GM19372 (cell line): ENCODE results near the gene ABHD4.
"Not testable (repeated sequence)": the region's sequence is repeated elsewhere in the genome, so short reads cannot be mapped to it uniquely, and the experiment has no call there.

Experiments used
- ATAC-seq: cut with Tn5 transposase; IDR thresholded peaks from one replicate; pipeline ENCODE4 v1.9.1; 2021; ENCODE audit warnings: mild to moderate bottlenecking, low read depth, moderate library complexity; ENCODE audit not compliant: unreplicated experiment

Gene ABHD4

GRCh38 chr14:22598099-22598895, at the start of gene ABHD4:
ABHD4 (plus strand) TSS chr14:22598300; CDS start chr14:22598307, 7 bp downstream.
- peak; percentile 79 for ATAC-seq

DNA sequence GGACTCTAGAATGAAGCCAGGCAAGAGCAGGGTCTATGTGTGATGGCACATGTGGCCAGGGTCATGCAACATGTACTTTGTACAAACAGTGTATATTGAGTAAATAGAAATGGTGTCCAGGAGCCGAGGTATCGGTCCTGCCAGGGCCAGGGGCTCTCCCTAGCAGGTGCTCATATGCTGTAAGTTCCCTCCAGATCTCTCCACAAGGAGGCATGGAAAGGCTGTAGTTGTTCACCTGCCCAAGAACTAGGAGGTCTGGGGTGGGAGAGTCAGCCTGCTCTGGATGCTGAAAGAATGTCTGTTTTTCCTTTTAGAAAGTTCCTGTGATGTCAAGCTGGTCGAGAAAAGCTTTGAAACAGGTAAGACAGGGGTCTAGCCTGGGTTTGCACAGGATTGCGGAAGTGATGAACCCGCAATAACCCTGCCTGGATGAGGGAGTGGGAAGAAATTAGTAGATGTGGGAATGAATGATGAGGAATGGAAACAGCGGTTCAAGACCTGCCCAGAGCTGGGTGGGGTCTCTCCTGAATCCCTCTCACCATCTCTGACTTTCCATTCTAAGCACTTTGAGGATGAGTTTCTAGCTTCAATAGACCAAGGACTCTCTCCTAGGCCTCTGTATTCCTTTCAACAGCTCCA, 48.7 kb upstream of the ABHD4 start:
- ATAC-seq, result no peak

DNA sequence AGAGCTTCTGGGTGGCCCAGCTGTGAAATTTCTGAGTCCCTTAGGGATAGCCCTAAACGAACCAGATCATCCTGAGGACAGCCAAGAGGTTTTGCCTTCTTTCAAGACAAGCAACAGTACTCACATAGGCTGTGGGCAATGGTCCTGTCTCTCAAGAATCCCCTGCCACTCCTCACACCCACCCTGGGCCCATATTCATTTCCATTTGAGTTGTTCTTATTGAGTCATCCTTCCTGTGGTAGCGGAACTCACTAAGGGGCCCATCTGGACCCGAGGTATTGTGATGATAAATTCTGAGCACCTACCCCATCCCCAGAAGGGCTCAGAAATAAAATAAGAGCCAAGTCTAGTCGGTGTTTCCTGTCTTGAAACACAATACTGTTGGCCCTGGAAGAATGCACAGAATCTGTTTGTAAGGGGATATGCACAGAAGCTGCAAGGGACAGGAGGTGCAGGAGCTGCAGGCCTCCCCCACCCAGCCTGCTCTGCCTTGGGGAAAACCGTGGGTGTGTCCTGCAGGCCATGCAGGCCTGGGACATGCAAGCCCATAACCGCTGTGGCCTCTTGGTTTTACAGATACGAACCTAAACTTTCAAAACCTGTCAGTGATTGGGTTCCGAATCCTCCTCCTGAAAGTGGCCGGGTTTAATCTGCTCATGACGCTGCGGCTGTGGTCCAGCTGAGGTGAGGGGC, 48.0 kb upstream of the ABHD4 start:
- peak; percentile 68 for ATAC-seq

GRCh38 chr14:22551605-22551997, 46.5 kb upstream of the ABHD4 start:
- no peak for ATAC-seq

- ATAC-seq, result no peak
Measured at GRCh38 chr14:22552001-22552826, 45.9 kb upstream of the ABHD4 start.

DNA sequence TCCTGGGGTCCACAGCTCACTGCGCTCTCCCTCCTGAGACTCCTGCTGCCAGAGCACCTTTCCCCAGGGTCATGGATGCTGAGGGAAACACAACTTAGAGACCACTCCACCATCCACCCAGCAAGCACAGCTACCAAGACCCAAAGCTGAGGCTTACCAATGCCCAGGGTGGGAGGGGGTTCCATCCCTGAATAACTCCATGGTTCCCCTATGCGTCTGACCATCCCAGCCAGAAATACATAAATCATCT, 45.3 kb upstream of the ABHD4 start:
- ATAC-seq, result no peak

DNA sequence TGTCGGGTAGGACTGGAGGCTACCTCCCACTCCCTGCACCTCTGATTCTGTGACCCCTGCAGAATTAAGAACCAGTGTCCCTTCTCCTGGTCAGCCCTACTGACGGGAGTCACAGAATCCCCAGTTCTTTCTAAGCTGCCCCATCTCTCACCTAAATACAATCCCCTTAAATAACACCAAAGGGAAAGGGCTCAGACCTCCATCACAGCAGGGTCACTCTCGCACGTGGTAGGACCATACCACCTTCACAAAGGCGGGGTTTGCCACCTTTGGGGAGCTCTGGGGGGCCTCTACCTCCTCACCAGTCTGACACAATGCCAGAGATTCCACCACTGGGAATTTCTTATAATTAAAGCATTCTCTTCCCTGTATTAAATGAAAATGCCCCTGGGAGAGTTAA, 44.7 kb upstream of the ABHD4 start:
- no peak for ATAC-seq

DNA sequence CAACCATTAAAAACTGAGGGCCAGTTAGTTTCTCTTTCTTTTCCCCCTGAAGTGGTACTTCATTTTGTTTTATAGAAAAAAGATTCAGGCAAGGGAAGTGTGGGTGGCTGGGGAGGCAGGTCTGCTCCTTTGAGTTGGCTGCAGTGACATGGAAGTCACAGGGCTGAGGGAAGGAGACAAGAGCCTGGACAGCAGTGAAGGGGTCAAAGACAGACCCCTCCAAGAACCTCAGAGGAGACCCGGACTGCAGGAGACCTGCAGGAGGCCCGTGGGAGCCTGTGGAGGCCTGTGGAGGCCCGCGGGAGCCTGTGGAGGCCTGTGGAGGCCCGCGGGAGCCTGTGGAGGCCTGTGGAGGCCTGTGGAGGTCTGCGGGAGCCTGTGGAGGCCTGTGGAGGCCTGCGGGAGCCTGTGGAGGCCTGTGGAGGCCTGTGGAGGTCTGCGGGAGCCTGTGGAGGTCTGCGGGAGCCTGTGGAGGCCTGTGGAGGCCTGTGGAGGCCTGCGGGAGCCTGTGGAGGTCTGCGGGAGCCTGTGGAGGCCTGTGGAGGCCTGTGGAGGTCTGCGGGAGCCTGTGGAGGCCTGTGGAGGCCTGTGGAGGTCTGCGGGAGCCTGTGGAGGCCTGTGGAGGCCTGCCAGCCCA, 44.1 kb upstream of the ABHD4 start:
- not testable (repeated sequence) for ATAC-seq

DNA sequence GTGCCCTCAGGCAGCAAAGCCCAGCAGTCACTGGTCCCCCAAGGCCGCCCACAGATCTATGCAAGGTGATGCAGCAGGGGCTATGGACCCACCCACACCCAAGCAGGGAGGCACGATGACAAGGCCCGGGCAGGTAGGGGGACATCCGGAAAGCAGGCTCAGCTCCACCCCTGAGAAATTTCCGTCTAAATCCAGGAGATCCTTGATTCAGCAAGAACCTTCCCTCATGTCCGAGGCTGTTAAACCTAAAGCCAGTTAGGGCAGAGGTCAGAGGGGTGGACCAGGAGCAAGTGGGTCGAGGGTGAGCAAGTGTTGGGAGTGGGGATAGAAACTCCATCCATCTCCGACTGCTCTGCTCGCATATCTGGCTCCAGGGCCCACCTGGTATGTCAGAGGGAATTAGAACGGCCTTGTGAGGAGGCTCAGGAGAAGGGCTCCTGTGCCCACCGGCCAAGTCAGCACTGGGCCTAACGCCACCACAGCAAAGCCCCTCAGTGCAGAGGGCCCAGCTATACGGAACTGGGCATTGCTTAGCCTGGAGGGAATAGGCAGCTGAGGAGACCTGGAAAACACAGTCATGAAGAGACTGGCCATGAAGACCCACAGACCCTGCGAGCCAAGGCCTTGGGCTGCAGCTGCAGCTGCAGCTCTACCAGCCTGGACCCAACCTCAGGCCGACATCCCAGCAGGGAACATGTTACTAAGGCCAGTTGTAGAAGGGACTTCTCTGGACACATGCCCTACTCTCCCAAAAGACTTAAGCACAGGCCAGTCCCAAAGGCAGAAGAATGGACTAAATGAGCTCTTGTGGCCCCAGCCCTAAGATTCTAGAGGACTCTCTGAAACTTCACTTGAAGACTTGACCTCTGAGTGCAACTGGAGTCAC, 43.4 kb upstream of the ABHD4 start:
- ATAC-seq, result no peak

DNA sequence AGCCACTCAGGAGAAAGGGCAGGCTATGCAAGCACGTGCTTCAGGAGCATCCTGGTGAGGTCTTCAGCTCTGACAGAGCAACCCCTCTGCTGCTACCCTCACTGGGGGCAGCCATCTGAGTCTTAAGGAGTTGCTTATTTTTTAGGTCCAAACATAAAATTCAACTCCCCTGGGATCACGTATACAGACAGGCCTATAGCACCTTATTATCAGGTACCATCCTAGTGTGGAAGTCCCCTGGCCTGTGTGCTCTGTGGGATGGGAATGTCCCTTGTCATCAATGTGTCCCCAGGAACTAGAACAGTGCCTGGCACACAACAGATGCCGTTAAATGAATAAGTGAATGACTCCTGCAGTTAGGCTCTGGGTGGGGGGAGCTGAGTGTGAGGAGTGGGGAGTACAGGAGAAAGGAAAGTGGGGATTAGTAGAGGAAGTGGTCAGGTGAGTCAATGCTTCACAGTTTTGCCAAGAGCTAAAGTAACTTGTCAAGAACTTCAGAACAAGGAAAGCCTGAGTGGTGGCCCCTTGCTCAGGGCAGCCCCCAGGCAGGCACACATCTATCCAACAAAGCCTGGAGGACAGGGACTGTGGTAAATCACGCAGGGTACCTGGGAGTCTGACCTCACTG, 42.6 kb upstream of the ABHD4 start:
- ATAC-seq, result no peak

- ATAC-seq, result peak; percentile 66
Measured at GRCh38 chr14:22556021-22556989, 41.8 kb upstream of the ABHD4 start.

- ATAC-seq, result peak; percentile 23
Measured at GRCh38 chr14:22556990-22557623, 41.0 kb upstream of the ABHD4 start.

GRCh38 chr14:22557846-22558220, 40.3 kb upstream of the ABHD4 start:
- no peak for ATAC-seq

DNA sequence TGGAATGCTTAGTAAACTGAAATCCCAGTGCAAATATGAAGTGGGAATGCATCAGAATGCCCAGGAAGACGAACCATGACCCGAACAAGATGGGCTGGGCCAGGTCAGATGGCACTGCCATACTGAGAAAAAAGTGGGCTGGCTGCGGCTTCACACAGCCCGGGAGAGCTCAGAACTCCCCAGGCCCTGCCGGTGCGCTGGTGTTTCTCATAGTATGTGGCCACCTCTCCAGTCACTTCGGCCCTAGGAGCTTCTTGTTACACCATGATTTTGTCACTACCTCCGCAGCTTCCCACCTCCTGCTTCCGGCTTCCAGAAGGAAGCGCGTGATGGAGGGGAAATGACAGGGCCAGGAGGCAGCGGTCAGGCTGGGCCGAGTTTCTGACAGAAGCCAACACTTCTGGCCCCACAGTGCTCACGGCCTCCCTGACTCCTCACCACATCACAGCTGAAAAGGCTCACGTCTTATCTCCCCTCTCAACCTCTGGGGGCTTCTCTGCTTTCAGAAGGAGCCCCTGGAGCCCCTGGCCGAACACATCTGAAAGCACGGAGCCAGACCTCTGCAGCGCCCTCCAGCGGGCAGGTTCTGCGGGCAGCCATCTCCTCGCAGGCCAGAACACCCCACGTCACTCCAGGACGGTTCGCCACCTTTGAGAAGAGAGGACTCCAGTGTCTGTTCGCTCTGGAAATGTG, 39.7 kb upstream of the ABHD4 start:
- ATAC-seq, result no peak

DNA sequence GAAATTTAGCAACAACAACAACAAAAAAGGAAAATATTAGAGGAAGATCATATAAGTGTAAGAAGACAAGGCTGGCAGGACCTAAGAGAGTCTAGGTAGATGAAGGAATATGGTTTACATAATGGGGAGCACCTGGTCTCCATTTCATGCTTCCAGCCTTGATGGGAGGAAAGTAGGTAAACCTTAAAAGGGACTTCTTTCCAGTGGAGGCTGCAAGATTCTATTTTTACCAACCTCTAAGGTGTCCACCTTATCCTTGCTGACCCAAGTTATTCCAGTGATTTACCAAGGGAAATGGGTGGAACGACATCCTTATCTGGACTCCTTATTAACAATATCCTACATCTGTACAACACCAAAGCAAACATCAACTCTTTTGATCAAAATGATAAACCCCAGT, 39.1 kb upstream of the ABHD4 start:
- no peak for ATAC-seq

DNA sequence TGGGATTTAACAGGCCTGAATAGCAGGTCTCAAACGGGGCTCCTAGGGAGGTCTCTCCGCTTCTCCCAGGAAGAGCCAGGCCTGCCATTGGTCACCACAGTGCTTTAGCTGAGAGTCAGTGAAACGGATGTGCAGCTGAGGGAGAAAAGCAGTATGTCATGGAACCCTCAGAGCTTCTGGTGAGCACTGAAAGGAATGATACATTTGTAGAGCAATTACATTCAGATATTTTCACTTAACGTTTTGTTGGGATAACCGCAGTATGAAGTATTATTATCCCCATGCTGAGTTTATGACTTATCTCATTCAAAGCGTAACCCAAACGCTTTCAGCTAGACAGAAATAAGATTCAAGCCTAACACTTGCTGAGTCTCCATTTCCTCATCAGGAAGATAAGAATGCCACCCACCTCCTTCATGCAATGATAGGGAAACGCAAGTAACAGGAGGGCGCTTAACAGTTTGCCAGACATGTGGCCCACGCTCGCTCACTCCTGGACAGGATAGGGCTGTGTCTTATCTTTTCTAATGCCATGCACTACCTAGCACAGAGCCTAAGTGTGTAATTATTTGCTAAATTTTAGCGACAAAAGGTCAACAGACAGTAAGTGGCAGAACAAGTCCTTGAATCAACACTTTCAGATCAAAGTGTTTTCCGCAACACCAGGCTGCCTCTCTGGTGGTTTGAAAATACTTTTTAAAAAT, 37.3 kb upstream of the ABHD4 start:
- ATAC-seq, result no peak

GRCh38 chr14:22561366-22561660, 36.8 kb upstream of the ABHD4 start:
- ATAC-seq, result no peak
